DMS114 treated with DMSO at 0.1 percent for 48 hours (cell line): ENCODE data around the gene FAM81B.

Experiments used
- DNase-seq: peaks from one replicate; lab custom pipeline; 2025; ENCODE audit not compliant: unreplicated experiment; lab: John Stamatoyannopoulos, UW

FAM81B gene

GRCh38 chr5:95398989-95399388, 7.8 kb downstream of the FAM81B start:
- DNase-seq, result no peak

- no peak for DNase-seq
Measured at GRCh38 chr5:95401626-95402025, 10.5 kb downstream of the FAM81B start.

GRCh38 chr5:95403996-95404395, 12.8 kb downstream of the FAM81B start:
- DNase-seq, result no peak

GRCh38 chr5:95406426-95407090, 15.4 kb downstream of the FAM81B start:
- DNase-seq, result no peak

- no peak for DNase-seq
Measured at GRCh38 chr5:95410279-95410678, 19.1 kb downstream of the FAM81B start.

- no peak for DNase-seq
Measured at GRCh38 chr5:95411474-95411873, 20.3 kb downstream of the FAM81B start.

GRCh38 chr5:95414451-95414850, 23.3 kb downstream of the FAM81B start:
- no peak for DNase-seq

- no peak for DNase-seq
Measured at GRCh38 chr5:95417971-95418370, 26.8 kb downstream of the FAM81B start.

GRCh38 chr5:95422838-95423237, 31.7 kb downstream of the FAM81B start:
- DNase-seq, result no peak

- DNase-seq, result no peak
Measured at GRCh38 chr5:95424016-95424415, 32.9 kb downstream of the FAM81B start.

GRCh38 chr5:95424526-95424925, 33.4 kb downstream of the FAM81B start:
- no peak for DNase-seq

GRCh38 chr5:95426227-95426626, 35.1 kb downstream of the FAM81B start:
- no peak for DNase-seq

GRCh38 chr5:95432779-95433178, 41.6 kb downstream of the FAM81B start:
- DNase-seq, result no peak

- no peak for DNase-seq
Measured at GRCh38 chr5:95439801-95440493, 48.8 kb downstream of the FAM81B start.

- DNase-seq, result no peak
Measured at GRCh38 chr5:95440825-95441224, 49.7 kb downstream of the FAM81B start.

GRCh38 chr5:95441636-95442035, 50.5 kb downstream of the FAM81B start:
- DNase-seq, result no peak

GRCh38 chr5:95445442-95445841, 54.3 kb downstream of the FAM81B start:
- DNase-seq, result no peak

GRCh38 chr5:95445995-95446394, 54.8 kb downstream of the FAM81B start:
- no peak for DNase-seq

GRCh38 chr5:95446560-95447221, 55.5 kb downstream of the FAM81B start:
- DNase-seq, result no peak

GRCh38 chr5:95447961-95448360, 56.8 kb downstream of the FAM81B start:
- no peak for DNase-seq

GRCh38 chr5:95448789-95449188, 57.6 kb downstream of the FAM81B start:
- no peak for DNase-seq

GRCh38 chr5:95449460-95449859, 58.3 kb downstream of the FAM81B start:
- DNase-seq, result no peak
